Natural killer cell (primary cell): ENCODE measurements around the gene DHX58. TPM values are rescaled to one million over a fixed set of nuclear protein-coding genes. Genes with fewer than 3 reads are reported as not detected.

Source experiments
- ATAC-seq, 3 donors: fragments of 150-1000 bp in 2 of 3; fragments of 200-7000 bp in 1 of 3; cut with Tn5 transposase; 1 replicate in 1 of 3; 2 replicates in 2 of 3; pipeline ENCODE4 v1.10.0; 2021; ENCODE audit warnings: mild to moderate bottlenecking in 2 of 3, moderate library complexity in 2 of 3
- DNase-seq, 2 donors: peaks; one replicate each; pipeline versions ENCODE4 v3.0.0 to v3.0.0-alpha.2; 2013 to 2021; ENCODE audit warnings: mixed read lengths in 1 of 2
- H3K27ac ChIP-seq: one replicate; pipeline ENCODE4 v1.5.1; 2013; ENCODE audit warnings: mild to moderate bottlenecking, low read length
- H3K27me3 ChIP-seq: one replicate; pipeline ENCODE4 v1.6.1; 2013; ENCODE audit warnings: low read length; ENCODE audit not compliant: control insufficient read depth, insufficient read depth
- H3K36me3 ChIP-seq: one replicate; pipeline ENCODE4 v1.6.1; 2013; ENCODE audit warnings: low read length; ENCODE audit not compliant: control insufficient read depth, insufficient read depth
- H3K4me1 ChIP-seq: one replicate; pipeline ENCODE4 v1.6.1; 2013; ENCODE audit warnings: low read length; ENCODE audit not compliant: control insufficient read depth, insufficient read depth
- H3K4me3 ChIP-seq: one replicate; pipeline ENCODE4 v1.5.1; 2013; ENCODE audit warnings: low read length
- H3K9me3 ChIP-seq: one replicate; pipeline ENCODE4 v1.6.1; 2013; ENCODE audit warnings: low read length; ENCODE audit not compliant: control insufficient read depth, insufficient read depth
- H3K27ac Mint-ChIP-seq, 2 donors: one replicate each; pipeline ENCODE4 v1.8.0; 2022; ENCODE audit warnings: mild to moderate bottlenecking in 2 of 2, mixed read lengths in 2 of 2, moderate library complexity in 1 of 2
- H3K27me3 Mint-ChIP-seq, 2 donors: one replicate each; pipeline ENCODE4 v1.8.0; 2022; ENCODE audit warnings: low read depth in 2 of 2, mixed read lengths in 2 of 2
- H3K36me3 Mint-ChIP-seq: one replicate; pipeline ENCODE4 v1.8.0; 2022; ENCODE audit warnings: mixed read lengths
- H3K4me1 Mint-ChIP-seq, 2 donors: one replicate each; pipeline ENCODE4 v1.8.0; 2022; ENCODE audit warnings: mixed read lengths in 2 of 2
- H3K4me3 Mint-ChIP-seq: one replicate; pipeline ENCODE4 v1.8.0; 2022; ENCODE audit warnings: mild to moderate bottlenecking, moderate library complexity, mixed read lengths
- H3K9me3 Mint-ChIP-seq, 2 donors: one replicate each; pipeline ENCODE4 v1.8.0; 2022; ENCODE audit warnings: mixed read lengths in 2 of 2
- WGBS: methylation state at CpG from one replicate; pipeline ENCODE4 v1.1.7; 2013; ENCODE audit warnings: missing lambda C conversion rate; ENCODE audit not compliant: insufficient coverage; 5-methylcytosine and 5-hydroxymethylcytosine counted together
- intact Hi-C: fragments of 100-400 bp; cut with micrococcal nuclease; formaldehyde crosslinking; loops from one replicate; pipeline ENCODE4 v1.14.2; 2022
- total RNA-seq, 4 donors: library from RNA; stranded (reverse); fragments of 120-200 nt in 1 of 4; gene quantifications; one replicate each; pipeline versions ENCODE4 v1.2.3 to v1.2.4, GENCODE V29; 2013 to 2022
- TF ChIP-seq, protein P1 (sequence below): fragments of 200-600 bp; IDR thresholded peaks from one replicate; pipeline ENCODE4 v1.8.0; 2022; ENCODE audit warnings: antibody characterized with exemption

DHX58 gene
- total RNA-seq, 3 donors from 2014 or later (not counting 1 experiment from before 2014, with no cell fraction given), result 22.0 to 29.0 (median 24.5) TPM

DNA sequence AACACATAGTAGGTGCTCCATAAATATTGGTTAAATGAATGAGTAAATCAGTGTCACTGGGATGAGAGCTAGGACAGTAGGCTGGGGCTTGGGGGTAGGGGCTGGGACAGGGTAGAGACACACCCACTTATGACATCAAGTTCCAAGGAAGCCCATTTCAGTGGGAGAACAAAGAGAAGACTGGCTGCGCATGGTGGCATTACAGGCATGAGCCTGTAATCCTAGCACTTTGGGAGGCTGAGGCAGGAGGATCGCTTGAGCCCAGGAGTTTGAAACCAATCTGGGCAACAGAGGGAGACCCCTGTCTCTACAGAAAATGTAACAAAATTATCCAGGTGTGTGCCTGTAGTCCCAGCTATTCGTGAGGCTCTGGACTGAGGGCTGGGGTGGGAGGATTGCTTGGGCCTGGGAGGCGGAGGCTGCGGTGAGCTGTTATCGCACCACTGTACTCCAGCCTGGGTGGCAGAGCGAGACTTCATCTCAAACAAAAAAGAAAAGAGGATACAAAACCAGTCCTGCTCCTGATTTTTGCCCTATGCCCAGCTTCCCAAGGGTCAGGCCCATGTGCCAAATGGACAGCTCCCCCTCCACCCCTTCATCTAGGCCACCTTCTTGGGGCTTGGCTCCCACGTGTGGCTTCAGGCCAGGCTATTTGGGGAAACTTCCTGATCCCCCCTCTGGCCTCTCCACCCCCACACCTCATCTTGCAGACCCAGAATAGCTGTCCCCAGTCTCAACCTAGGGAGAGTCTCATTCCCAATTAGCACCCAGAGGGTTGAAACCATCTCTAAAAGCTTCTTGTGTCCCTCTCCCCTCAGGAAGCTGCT is 21.3 kb downstream of the DHX58 start:
- no peak overlapping the region for H3K4me3 ChIP-seq
- Mint-ChIP-seq H3K27me3 (peaks cover 0 to 9% of the 10 kb centered on the region in 2 donors), H3K36me3 (no peaks in the 10 kb centered on the region), H3K9me3 (no peaks in the 10 kb centered on the region), H3K27ac (no peak overlapping the region), H3K4me3 (no peak overlapping the region), H3K4me1 (no peaks in the 10 kb centered on the region)
- H3K9me3 ChIP-seq, result no peaks in the 10 kb centered on the region
- WGBS, result 89% methylated on average over 8 of the region's 8 CpGs
- H3K36me3 ChIP-seq, result no peaks in the 10 kb centered on the region
- DNase-seq (no peak), ATAC-seq (no peak)
- TF ChIP-seq, protein P1, sequence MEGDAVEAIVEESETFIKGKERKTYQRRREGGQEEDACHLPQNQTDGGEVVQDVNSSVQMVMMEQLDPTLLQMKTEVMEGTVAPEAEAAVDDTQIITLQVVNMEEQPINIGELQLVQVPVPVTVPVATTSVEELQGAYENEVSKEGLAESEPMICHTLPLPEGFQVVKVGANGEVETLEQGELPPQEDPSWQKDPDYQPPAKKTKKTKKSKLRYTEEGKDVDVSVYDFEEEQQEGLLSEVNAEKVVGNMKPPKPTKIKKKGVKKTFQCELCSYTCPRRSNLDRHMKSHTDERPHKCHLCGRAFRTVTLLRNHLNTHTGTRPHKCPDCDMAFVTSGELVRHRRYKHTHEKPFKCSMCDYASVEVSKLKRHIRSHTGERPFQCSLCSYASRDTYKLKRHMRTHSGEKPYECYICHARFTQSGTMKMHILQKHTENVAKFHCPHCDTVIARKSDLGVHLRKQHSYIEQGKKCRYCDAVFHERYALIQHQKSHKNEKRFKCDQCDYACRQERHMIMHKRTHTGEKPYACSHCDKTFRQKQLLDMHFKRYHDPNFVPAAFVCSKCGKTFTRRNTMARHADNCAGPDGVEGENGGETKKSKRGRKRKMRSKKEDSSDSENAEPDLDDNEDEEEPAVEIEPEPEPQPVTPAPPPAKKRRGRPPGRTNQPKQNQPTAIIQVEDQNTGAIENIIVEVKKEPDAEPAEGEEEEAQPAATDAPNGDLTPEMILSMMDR, result no peak
- no peak overlapping the region for H3K27ac ChIP-seq
- no peaks in the 10 kb centered on the region for H3K27me3 ChIP-seq
- intact Hi-C loops, result no loop called here
- H3K4me1 ChIP-seq, result no peaks in the 10 kb centered on the region

DNA sequence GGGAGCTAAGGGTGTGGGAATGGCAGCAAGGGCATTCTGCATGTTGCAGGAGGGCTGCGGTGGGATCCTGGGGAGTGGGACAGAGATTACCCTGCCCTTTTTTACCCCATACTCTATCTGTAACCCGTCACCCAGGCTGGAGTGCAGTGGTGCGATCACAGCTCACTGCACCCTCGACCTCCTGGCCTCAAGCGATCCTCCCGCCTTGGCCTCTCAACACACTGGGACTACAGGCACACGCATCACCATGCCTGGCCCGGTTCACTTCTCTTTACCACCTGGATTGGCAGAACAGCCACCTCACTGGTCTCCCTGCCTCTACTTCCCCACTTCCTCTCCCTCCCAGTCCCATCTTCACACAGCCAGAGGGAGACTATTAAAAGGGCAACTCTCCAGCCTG is 23.8 kb downstream of the DHX58 start:
- WGBS, result 91% methylated on average over 8 of the region's 8 CpGs

DNA sequence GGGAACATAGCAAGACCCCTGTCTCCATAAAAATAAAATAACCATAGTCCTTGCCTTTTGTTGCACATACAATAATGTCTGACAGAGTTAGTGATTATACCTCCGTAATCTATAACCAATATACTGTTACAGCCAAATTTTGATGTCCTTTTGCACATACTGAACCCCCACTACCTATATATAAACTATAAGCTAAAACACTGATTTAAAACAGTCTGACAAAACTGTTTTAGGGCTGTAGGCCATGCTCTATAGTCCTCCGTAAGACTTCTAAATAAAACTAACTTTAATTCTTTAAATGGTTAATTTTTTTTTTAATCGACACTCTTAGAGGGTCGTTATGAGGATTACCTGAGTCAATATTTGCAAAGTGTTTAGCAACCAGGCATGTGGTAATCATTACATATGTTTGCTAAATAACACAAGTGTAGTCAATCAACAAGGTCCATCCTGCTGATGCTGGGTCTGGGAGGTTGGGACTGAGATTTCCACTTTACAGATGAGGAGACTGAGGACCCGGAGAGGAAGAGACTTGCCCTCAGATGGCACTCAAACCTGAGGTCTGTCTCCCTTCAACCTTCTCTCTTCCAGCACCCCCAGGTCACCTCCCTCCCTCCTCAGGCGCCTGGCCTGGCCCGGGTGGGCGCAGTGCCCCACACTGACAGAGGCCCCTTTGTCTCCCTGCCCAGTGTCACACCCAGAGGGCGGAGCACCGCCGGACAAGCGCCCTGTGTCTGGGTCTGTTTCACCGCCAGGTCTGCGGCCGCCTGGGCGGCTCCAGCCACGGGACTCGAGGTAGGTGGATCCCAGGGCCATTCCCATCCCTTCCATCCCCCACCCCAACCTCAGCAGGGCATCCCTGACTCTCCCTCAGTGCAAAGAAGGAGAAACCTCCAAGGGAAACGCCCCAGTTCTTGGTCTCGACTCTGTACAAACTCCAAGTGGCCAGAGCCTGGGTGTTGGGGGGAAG is 24.5 kb downstream of the DHX58 start:
- TF ChIP-seq, protein P1, result no peak
- Histone ChIP-seq H3K27ac (no peak overlapping the region), H3K4me3 (no peak overlapping the region), H3K27me3 (no peaks in the 10 kb centered on the region), H3K4me1 (no peaks in the 10 kb centered on the region), H3K9me3 (no peaks in the 10 kb centered on the region), H3K36me3 (no peaks in the 10 kb centered on the region)
- H3K27me3 Mint-ChIP-seq, result peaks cover 0 to 4% of the 10 kb centered on the region in 2 donors
- H3K9me3 Mint-ChIP-seq, result no peaks in the 10 kb centered on the region
- no peaks in the 10 kb centered on the region for H3K36me3 Mint-ChIP-seq
- DNase-seq, result no peak
- no peak overlapping the region for H3K4me3 Mint-ChIP-seq
- intact Hi-C loops, result no loop called here
- no peak for ATAC-seq
- no peaks in the 10 kb centered on the region for H3K4me1 Mint-ChIP-seq
- 93% methylated on average over 19 of the region's 20 CpGs for WGBS
- H3K27ac Mint-ChIP-seq, result no peak overlapping the region

More for the DNA sequence above, 23.8 kb downstream of the DHX58 start:
- no peaks in the 10 kb centered on the region for H3K27me3 ChIP-seq
- no peak for ATAC-seq
- Mint-ChIP-seq H3K27ac (no peak overlapping the region), H3K36me3 (no peaks in the 10 kb centered on the region), H3K4me1 (no peaks in the 10 kb centered on the region), H3K27me3 (peaks cover 0 to 4% of the 10 kb centered on the region in 2 donors), H3K4me3 (no peak overlapping the region), H3K9me3 (no peaks in the 10 kb centered on the region)
- H3K36me3 ChIP-seq, result no peaks in the 10 kb centered on the region
- no peak for DNase-seq
- no peaks in the 10 kb centered on the region for H3K9me3 ChIP-seq
- no peaks in the 10 kb centered on the region for H3K4me1 ChIP-seq
- intact Hi-C loops, result no loop called here
- H3K27ac ChIP-seq, result no peak overlapping the region
- H3K4me3 ChIP-seq, result no peak overlapping the region
- TF ChIP-seq, protein P1, result no peak
